GM18867 (cell line): ENCODE results near the gene CFAP45.

Experiments
- ATAC-seq: cut with Tn5 transposase; IDR thresholded peaks from one replicate; pipeline ENCODE4 v1.9.1; 2021; ENCODE audit warnings: mild to moderate bottlenecking, moderate library complexity; ENCODE audit not compliant: unreplicated experiment

CFAP45 gene, protein sequence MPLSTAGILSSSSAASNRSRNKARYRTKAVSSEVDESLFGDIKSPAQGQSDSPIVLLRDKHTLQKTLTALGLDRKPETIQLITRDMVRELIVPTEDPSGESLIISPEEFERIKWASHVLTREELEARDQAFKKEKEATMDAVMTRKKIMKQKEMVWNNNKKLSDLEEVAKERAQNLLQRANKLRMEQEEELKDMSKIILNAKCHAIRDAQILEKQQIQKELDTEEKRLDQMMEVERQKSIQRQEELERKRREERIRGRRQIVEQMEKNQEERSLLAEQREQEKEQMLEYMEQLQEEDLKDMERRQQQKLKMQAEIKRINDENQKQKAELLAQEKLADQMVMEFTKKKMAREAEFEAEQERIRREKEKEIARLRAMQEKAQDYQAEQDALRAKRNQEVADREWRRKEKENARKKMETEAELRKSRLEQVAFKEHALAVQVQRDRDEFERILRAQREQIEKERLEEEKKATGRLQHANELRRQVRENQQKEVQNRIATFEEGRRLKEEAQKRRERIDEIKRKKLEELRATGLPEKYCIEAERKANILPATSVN

DNA sequence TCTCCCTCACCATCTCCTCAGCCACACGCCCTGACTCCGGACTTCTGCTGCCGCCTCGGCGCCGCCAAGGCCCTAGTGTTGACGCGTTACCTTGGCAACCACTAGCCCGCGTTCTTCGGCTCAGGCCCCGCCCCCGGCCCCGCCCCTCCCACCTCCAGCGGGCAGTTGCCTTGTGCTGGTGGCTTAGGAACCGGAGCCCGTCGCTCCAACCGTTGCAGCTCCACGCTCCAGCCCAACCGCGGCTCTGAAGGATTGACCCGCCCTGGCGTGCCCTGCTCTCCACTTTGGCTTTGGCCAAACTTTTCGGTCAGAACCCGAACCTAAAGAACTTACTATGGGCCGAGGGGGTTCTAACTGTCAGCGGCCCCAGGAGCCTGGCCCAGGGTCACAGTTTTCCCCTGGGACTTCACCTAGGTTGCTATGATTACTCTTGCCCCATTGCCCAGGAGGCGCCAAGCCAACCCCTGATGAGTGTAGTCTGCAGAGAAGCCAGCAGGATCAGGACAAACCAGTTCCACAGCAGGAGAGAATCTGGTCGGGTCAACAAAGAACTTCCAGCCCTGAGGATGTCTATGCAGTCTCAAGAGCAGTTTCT, at the start of gene CFAP45:
Gene CFAP45, minus strand, starts transcription at position 80 of the 595 bp plus-strand sequence. Its CDS starts 67 bp downstream, at position 13.
- ATAC-seq, result no peak

DNA sequence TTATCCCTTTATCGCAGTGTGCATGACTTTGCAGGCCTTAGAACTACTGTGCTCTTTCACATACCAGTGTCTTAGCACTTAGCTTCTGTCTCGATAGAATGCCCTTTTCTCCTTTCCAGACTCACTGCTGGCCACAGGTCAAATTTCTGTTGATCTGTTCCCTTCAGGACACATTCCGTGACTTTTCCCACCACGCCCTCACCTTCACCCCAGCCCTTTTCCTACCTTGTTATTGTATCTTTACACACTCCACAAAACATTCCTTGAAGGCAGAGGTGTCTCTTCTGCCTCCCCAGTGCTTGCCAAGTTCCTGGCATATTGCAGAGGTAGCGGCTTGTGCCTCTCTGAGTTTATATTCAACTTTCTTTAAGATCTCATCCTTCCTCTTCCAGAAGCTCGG, 49.2 kb upstream of the CFAP45 start:
- no peak for ATAC-seq

DNA sequence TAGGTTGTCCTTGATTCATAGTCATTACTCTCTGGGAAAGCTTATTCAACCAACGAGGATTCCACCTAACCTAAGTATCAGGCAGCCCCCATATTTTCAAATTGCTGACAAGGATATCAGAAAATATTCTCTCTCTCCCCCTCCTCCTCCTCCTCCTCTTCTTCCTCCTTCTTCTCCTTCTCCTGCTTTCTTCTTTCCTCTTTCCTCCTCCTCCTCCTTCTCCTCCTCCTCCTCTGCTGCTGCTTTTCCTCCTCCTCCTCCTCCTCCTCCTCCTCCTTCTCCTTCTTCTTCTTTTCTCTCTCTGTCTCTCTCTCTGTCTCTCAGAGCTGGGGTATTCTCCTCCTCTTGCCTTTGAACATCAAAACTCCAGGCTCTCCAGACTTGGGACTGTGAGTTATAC, 48.0 kb upstream of the CFAP45 start:
- ATAC-seq, result no peak

DNA sequence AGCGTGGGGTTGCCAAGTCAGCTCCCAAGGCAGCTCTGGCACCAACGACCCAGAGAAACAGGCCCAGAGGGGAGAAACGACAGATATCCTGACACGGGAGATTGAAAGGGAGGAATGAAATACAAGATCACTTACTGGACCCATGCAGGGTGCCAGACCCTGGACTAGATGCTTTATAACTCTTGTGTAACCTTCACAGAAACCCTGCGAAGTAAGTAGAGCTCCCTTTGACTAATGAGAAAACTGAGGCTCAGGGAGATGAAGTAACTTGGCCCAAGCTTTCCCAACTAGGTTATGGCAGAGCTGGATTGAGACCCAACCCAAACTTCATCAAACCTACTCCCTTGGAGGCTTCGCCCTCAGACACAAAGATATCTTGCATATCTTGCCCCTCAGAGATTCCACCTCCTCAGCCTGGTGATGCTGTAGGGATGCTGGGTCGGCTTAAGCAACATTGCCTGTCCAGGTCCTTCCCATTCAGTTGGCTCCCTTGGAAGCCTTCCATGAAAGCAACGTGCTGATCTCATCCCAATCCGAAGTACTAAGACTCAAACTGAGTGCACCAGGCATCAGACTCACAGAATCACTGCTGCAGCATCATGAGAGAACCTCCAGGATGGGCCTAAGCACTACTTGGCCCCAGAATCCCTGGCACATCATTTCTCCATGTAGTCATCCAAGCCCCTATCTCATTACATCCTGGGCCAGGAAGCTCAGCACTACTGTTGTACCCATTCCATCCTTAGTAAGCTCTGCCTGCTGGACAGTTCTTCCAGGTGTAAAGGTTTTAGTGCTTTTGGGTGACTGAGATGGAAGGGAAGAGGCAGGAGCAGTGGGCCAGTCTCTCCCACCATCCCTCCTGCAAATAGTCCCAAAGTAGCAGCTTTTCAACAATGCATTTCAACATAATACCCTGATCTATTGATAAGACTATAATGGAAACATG, 46.5 kb upstream of the CFAP45 start:
- no peak for ATAC-seq

DNA sequence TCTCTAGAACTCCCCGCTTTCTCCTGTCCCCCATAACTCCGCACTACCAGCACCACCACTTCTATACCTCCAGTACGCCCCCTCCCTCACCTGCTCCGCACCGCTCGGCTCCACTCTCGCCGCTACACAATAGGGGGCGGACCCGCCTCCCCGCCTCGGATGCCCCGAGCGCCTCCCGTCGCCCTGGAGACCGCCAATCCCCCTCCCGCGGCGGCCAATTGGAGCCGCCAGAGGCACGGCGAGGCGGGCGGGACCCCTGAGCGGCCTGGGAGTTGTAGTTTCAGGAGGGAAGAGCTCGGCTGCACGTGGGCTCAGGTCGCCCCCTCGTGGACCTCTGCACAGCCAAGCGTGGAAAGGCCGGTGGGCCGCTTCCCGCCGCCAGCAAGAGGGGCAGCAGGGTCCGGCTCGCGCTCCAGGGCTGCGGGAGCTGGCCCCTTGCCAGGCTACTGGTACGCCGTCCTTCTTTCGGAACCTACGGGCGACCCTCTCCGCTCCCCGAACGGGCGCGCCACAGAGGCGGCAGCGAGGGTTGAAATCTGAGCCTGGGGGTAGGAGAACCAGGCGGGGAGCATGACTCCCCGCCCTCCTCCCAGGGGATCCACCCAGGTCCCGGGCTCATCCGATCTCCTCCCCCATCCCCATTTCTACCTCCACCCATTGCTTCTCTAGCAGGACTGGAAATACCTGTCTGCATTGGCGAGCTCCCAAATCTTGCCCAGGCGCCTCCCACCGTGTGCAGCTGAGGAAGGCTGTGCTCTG, 45.7 kb upstream of the CFAP45 start, which contains the start of gene IGSF9:
Gene IGSF9, minus strand, starts transcription at position 131 of the 759 bp plus-strand sequence. CDS start 2,159 bp downstream, outside the sequence.
- peak; percentile 59 for ATAC-seq

DNA sequence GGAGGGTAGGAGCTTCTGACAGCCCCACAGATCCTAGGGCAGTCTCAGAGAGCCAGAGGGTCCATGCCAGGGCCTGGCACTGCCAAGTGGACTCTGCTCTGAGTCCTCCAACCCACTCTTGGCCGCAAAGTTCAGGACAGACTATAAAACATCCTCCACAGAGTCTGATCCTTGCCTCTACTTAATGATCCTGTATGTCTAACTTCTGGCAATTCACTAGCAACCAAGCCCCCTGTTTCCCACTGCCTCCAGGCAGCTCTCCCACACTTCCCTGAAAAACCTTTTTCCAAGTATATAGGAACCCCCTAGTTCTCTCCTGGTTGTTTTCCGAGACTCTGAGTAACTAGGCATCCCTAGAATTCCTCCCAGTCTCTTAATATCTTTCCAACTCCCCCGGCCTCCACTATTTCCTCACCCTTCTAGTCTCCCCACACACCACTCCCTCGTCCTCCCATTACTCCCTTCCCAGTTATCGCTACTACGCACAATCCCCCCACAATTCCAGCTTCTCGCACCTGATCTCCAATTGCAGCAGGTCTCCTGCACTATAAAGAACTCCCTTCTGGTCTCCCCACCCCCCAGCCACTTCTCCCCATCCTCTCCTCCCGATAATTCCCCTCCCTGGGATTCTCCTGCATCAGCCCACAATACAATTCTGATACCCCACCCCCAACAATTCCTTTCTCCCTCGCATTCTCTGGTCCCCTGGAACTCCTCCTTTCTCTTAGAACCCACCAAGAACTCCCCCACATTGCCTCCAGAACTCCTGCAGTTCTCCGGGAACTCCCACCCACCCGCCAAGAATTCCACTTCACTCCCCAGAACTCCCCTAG, 44.9 kb upstream of the CFAP45 start:
- ATAC-seq, result no peak

DNA sequence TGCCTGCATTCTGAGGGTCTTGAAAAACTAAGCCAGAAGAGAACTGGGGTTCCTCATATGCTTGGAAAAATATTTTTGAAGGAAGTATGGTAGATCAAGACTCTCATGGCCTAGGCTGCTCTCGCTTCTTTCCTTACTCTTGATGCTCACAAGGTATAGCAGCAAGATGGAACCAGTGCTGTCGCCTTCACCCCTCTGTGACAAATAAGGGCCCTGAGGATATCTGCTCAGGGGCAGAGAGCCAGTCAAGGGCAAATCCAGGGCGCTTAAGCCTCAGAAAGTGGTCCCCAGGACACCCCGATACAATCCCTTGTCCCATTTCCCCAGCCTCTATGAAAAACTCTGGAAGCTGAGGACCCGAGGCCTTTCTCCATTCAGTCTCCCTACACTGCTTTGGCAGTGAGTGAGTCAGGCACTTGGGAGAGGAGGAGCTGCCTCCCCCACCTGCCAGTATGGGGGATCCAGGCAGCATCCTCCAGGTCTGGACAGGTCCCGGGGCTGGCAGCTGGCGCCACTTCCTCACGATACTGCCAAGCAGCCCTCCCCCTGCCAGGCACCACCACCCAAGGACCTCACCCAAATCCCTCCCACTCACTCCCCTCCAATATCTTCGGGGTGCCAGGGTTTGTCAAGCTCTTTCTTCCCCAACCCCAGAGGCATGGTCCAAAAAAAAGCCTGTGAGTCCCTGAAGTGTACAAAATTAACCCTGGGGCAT, 44.1 kb upstream of the CFAP45 start:
- ATAC-seq, result no peak

DNA sequence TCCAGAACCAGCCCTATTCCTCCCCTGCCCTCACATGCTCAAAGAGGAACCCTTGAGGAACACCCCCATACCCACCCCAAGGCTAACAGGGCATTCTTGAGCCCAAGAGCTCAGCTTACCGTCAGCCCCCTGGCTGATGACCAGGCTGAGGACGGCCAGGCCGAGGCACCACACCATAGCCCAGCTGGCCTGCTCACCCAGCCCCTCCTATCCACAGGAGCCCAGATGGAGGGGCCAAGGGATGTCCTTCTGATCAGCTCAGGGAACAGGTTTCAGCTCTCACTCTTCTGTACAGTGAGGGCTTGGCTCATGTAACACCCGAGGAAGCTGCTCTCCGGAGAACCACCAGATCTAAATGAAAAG, 43.3 kb upstream of the CFAP45 start:
- no peak for ATAC-seq

DNA sequence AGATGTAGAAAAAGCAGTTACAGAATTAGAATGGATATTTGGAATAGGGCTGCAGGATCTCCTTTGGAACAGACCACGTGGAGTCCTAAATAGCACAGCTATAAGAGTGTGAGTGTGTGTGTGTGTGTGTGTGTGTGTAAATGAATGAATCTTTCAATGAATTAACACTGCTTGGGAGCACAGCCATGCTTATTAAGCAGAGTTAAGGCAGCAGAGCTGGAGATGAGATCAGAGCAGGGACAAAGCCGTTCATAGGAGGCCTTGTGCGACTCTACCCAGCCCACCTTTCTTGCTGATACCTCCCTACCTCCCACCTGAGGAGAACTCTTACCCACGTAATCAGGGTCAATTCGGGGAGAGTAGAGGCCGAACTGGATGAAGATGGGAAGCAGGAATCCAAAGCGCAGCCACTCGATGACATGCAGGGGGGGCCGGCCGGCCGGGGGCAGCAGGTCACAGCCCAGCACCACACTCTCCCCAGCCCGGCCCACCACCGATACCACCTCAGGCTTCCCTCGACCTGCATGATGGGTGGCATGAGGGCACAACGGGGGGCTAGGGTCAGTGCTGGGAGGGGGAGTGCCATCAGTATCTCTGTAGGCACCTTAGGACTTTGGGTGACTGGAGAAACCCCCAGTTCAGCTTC, 42.8 kb upstream of the CFAP45 start:
- no peak for ATAC-seq

DNA sequence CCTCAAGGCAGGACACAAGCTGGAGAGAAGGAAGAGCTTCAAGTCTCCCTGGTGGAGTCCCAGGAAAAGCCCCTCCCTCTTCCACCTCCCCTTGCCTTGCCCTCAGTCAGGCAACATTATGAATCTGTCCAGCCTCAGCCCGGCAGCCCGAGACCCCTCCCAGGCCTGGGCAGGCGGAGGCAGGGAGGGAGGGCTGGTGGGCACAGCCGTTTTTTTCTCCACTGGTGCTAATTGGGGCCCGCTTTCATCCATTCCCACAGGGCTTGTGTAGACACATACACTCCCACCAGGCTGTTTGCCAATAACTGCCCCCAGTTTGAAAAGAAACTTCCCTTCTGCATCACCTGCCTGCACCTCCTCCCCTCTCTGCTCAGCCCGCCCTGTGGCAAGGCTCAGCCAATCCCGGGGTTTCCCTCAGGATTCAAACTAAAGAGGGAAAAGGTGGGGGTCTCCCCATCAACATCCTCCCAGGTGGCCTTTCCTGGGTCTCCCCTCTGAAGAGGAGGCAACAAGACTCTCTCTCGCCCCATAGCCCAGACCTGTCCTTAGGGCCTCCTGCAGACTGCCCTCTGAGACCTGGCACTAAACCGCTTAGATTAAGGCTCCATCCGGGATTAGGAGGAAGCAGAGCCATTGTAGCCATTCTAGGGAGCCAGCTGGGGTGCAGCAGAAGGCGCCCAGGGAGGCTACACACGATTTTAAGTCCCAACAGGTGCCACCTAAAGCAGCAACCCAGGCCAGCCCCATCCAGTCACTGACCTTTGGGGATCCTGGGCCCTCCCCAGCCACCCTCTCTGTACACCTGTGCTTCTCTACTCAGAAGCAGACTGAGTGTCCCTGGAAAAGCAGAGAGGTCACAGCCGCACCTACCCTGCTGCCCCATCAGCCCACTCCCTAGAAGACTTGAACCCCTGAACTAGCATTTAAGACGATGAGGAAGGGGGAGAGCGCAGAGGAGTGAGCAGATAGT, 41.9 kb upstream of the CFAP45 start:
- no peak for ATAC-seq

DNA sequence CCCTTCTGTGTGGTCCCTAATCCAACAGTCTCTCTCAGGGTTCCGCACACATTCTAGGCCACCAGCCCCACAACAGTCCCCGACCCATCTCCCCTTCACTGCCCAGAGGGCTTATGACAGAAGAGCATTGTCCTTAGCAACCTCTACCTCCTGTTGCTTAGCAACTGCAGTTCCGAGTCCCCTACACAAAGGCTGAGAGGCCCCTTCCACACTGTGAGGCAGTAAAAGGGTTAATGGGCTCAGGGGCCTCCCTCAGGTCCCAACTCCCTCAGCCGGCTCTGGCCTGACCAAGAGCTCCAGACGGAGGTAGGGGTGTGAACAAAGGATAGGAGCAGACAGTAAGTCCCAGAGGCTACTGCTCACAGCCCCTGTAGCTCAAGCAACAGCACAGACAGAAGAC, 41.2 kb upstream of the CFAP45 start:
- no peak for ATAC-seq

DNA sequence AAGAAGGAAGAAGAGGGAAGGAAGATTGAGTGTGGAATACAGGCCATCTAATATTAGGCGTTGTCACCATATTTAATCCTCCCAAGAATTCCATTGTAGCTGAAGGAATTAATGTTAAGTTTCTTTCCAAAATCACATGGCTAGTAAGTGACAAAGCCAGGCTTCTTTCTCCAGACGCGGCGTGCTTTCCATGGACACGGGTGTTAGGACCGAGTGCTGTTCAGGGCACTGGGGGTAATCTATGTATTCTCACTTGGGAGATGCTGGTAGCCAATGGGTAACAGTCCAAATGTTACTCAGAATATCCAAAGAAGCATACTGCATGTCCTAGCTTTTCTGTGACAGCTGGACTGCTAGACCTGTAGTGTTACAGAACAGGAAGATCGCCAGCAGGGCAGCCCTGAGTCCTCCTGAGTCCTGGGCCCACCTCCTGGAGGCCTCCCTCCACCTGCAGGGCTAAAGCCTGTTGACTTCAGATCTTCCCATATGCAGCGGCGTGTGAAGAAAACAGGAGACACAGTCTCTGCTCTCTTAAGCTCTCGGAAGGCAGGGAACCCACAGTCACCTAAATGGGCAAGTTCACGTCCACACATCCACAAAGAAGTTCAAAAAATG, 40.1 kb upstream of the CFAP45 start:
- ATAC-seq, result no peak

DNA sequence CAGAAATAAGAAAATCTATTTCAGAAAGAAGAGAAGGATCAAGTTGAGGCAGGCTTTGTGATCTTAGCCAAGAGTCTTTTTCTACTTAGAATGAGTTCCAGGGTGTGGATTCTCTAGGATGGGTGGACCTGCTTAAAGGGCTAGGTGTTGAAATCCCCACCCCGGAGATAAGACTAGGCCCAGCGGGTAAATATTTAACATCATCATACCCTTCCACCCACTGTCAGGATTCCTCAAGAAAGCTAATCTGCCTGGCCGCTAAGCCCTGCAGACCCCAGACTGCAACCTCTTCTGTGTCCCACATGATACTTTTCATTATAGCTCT, 39.7 kb upstream of the CFAP45 start:
- ATAC-seq, result no peak

DNA sequence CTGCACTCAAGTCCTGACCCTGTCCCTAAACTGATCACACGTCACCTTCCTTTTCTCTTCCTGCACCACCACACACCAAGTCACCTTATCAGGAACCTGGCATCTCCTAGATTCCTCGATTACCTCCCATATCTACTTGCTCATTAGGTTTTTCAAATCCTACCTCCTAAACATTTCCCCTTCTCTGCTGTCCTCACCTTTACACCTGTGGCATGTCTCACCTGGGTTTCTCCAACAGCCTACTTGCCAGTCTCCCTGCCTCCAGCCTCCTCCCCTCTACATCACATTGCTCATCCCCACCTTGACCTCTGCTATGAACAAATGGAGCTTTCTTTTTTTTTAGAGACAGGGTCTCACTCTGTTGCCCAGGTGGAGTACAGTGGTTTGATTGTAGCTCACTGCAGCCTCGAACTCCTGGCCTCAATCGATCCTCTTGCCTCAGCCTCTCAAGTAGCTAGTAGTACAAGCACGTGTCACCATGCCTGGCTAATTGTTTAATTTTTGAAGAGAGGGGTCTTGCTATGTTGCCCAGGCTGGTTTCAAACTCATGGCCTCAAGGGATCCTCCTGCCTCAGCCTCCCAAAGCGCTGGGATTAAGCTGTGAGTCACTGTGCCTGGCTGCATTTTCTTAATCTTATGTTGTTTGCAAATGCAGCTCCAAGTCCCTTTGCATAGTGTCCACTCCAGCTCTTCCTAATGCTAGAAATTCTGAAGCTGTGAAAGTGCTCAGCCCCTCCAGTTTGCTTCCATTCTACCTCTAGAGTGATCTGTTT, 39.1 kb upstream of the CFAP45 start:
- no peak for ATAC-seq

DNA sequence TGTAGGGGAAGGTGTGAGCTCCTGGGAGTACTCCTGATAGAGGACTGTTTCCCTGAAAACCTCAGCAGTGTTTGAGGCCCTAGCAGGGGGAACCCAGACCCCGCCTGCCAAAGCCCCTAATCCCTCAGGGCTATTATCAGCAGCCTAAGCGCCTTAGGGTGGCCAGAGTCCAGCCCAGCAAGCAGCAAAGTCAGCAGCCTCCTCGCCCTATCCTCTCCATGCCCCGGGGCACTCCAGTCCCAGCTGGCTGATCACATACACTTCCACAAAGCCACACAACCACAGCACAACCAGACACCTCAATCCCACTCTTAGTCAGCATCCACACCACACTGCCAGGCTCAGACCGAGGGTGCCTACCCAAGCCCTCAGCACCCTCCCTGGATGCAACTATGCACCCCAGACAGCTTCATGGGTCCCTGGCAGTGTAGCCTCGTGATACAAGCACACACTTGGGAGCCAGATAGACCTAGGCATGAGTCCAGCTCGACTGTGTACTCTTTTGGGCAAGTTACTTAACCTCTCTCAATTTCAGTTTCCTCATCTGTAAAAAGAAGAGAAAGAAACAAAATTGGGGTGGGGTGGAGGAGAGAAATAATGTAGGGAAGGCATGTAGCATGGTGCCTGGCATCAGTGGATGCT, 38.4 kb upstream of the CFAP45 start:
- peak; percentile 44 for ATAC-seq
